ENCODE results near the gene GABRA1.

Gene GABRA1

GRCh38 chr5:161847941-161848391, at the start of gene GABRA1:
Gene GABRA1 (plus strand): TSS chr5:161848120. CDS start chr5:161850811, 2,691 bp downstream.
- DNase-seq (ENCODE audit: low read depth in 2 of 2) = no peak

- no peak for DNase-seq (ENCODE audit: low read depth in 2 of 2)
Measured at GRCh38 chr5:161799316-161799715, 48.6 kb upstream of the GABRA1 start.

- DNase-seq (ENCODE audit: low read depth in 2 of 2) = no peak
Measured at GRCh38 chr5:161804263-161804662, 43.7 kb upstream of the GABRA1 start.

GRCh38 chr5:161846746-161847145, 1.2 kb upstream of the GABRA1 start:
- DNase-seq (ENCODE audit: low read depth in 2 of 2) = no peak

GRCh38 chr5:161847447-161847846, 473 bp upstream of the GABRA1 start:
- DNase-seq (ENCODE audit: low read depth in 2 of 2) = no peak

GRCh38 chr5:161850491-161850890, 2.6 kb downstream of the GABRA1 start:
- no peak for DNase-seq (ENCODE audit: low read depth in 2 of 2)

- no peak for DNase-seq (ENCODE audit: low read depth in 2 of 2)
Measured at GRCh38 chr5:161851691-161852299, 3.9 kb downstream of the GABRA1 start.

GRCh38 chr5:161857358-161857757, 9.4 kb downstream of the GABRA1 start:
- no peak for DNase-seq (ENCODE audit: low read depth in 2 of 2)

- DNase-seq (ENCODE audit: low read depth in 2 of 2) = no peak
Measured at GRCh38 chr5:161863259-161863658, 15.3 kb downstream of the GABRA1 start.

GRCh38 chr5:161863811-161864210, 15.9 kb downstream of the GABRA1 start:
- DNase-seq (ENCODE audit: low read depth in 2 of 2) = no peak

GRCh38 chr5:161865510-161865909, 17.6 kb downstream of the GABRA1 start:
- DNase-seq (ENCODE audit: low read depth in 2 of 2) = no peak

- no peak for DNase-seq (ENCODE audit: low read depth in 2 of 2)
Measured at GRCh38 chr5:161889971-161890370, 42.1 kb downstream of the GABRA1 start.

- DNase-seq (ENCODE audit: low read depth in 2 of 2) = no peak
Measured at GRCh38 chr5:161895514-161895913, 47.6 kb downstream of the GABRA1 start.

GRCh38 chr5:161897033-161897432, 49.1 kb downstream of the GABRA1 start:
- no peak for DNase-seq (ENCODE audit: low read depth in 2 of 2)

GRCh38 chr5:161899590-161899989, 51.7 kb downstream of the GABRA1 start:
- no peak for DNase-seq (ENCODE audit: low read depth in 2 of 2)

- no peak for DNase-seq (ENCODE audit: low read depth in 2 of 2)
Measured at GRCh38 chr5:161900981-161901380, 53.1 kb downstream of the GABRA1 start.

GRCh38 chr5:161921781-161922180, 73.9 kb downstream of the GABRA1 start:
- DNase-seq (ENCODE audit: low read depth in 2 of 2) = no peak

GRCh38 chr5:161924270-161924669, 76.3 kb downstream of the GABRA1 start:
- no peak for DNase-seq (ENCODE audit: low read depth in 2 of 2)

- no peak for DNase-seq (ENCODE audit: low read depth in 2 of 2)
Measured at GRCh38 chr5:161925960-161926359, 78.0 kb downstream of the GABRA1 start.

- no peak for DNase-seq (ENCODE audit: low read depth in 2 of 2)
Measured at GRCh38 chr5:161934486-161934885, 86.6 kb downstream of the GABRA1 start.

- DNase-seq (ENCODE audit: low read depth in 2 of 2) = no peak
Measured at GRCh38 chr5:161944974-161945373, 97.1 kb downstream of the GABRA1 start.

GRCh38 chr5:161946911-161947310, 99.0 kb downstream of the GABRA1 start:
- DNase-seq (ENCODE audit: low read depth in 2 of 2) = no peak
